HG02870 (cell line): ENCODE results near the gene SH3TC1.

Experiments used
- ATAC-seq: cut with Tn5 transposase; IDR thresholded peaks from one replicate; pipeline ENCODE4 v1.9.1; 2021; ENCODE audit warnings: mild to moderate bottlenecking, moderate library complexity; ENCODE audit not compliant: unreplicated experiment

The SH3TC1 gene

DNA sequence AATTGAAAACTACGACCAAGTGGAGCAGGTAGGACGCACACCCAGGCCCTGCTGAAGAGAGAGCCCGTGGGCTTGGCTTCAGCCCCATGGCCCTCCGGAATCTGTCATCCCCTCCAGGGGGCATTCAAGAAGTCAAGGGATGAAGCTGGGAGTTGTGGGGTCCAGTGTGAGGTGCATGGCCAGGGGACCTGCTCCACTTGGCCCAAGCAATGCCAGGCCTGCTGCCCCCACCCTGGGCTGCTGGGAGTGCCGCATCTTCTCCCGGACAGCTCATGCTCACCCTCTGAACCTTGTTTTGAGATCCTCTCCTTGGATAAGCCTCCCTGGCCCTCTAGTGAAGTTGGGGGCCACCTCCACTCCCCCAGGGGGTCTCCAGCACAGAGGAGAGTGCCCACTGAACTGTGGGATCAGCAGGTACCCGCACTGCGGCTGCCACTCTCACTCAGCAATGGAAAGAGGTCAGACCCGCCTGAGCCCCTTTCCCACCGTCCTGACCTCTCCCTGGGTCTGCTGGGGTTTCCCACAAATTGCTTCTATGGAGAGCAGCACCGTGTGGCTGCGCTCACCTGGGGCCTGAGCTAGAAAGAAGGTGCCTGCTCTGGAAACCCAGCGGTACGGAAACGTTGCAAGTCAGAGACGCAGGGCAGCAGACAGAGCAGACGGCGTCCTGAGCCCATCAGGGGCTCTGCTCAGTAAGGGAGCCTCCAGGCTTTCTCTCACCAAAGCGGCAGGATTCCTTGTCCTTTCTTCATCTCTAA is 35.5 kb upstream of the SH3TC1 start:
- ATAC-seq: no peak

DNA sequence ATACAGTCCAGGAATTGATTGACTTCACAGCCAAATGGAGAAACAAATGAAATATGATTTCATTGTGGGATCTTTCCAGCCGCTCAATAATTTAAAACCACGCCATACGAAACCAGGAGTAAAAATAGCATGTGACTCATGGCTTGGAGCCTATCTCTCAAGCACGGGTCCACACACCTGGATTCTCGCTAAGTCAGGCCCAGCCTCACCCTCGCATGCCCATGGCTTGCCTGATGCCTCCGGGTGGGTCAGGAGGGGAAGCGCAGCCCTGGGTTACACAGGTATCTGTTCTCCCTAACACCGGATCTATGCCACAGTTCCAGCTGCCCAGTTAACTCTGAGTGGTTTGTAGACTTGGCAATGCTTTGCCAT is 34.9 kb upstream of the SH3TC1 start:
- ATAC-seq: no peak

DNA sequence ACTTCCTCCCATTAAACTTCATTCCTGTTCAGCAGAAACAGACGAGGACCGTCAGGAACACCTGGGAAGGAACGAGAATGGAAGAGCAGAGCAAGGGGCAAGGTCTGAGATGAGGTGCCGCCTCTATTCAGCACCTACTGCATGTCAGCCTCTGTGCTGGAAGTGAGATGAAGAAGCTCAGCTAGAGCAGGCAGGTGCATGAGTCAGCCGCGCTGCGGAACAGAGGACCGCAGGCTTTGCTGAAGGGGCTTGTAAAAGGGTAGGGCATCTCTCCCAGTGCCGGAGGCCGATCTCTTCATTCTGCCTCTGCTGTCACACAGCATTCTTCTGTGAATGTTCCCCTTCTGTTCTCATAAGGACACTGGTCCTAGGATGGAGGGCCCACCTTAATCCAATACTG is 34.4 kb upstream of the SH3TC1 start:
- no peak for ATAC-seq

DNA sequence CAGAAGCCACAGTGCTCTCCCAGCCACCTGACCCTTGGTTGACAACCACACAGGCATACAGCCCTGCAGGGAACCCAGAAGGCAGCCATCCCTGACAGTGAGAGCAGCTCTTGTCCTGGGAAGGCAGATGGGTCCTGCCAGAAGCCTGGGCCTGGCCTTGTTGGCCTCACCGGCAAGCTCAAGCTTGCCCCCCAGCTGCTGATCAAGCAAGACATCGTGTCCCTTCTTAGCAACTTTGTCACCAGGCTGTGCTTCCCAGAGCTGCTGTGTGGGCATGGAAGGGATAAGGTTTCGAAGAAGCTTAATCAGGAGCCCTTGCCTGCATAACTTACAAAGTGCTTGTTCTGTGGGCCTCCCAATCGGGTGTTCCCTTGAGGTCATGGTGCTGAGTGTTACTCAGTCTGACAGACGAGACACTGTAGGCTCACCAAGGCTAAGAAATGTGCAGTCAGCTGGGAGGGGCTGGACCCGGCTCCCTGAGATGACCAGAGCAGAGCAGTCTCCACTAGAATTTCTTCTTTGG is 33.7 kb upstream of the SH3TC1 start:
- ATAC-seq: no peak

DNA sequence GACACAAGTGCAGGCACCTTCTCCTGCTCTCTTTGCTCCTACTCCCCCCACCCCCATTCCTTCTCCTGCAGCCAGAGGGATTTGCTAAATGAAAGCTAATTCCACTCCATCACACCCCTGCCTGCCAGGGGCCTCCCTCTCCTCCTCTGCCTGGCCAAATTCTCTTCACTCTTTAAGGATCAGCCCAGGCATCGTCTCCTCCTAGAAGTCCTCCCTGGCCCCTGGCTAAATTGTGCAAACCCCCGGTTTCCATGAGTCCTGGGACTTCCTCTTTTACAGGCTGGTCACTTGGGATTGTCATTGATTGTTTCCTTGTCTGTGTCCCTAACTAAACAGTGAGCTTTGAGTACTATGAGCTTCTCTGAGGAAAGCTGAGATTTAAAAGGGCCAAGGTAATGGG is 31.8 kb upstream of the SH3TC1 start:
- ATAC-seq: no peak

DNA sequence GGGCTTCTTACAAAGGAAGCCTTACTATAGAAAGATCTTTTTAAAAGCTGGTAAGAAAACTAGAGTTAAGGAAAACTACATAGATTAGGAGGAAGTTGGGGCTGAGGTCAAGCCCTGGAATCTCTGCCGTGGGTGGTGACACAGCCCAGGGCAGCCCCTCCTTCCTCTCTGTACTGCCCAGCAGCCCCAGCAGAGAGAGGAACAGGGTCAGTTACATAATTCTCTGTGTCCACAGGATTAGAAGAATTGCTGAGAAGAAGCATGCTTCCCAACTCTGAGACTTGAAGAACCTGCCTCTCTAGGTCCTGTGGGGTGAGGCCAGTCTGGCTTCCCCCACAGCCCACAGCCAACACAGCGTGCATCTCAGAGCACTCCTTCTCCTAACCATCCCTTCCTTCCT is 31.3 kb upstream of the SH3TC1 start:
- ATAC-seq: no peak

DNA sequence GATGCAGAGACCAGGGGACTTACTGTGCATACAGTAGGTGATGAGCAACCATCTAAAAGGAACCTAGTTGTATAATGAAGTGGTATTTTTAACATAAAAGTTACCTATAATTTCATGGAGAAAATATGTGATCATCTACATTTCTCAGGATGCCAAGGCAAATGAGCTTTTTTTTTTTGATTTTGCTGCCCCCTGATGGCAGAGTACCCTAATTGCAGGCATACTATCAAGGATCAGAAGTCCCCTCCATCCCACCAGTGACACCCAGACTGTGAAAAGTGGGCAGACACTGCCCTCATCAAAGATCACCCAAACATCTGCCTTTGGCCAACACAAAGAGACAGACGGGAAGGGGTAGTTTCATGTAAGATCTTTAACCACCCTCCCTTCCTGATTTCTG is 30.9 kb upstream of the SH3TC1 start:
- no peak for ATAC-seq

DNA sequence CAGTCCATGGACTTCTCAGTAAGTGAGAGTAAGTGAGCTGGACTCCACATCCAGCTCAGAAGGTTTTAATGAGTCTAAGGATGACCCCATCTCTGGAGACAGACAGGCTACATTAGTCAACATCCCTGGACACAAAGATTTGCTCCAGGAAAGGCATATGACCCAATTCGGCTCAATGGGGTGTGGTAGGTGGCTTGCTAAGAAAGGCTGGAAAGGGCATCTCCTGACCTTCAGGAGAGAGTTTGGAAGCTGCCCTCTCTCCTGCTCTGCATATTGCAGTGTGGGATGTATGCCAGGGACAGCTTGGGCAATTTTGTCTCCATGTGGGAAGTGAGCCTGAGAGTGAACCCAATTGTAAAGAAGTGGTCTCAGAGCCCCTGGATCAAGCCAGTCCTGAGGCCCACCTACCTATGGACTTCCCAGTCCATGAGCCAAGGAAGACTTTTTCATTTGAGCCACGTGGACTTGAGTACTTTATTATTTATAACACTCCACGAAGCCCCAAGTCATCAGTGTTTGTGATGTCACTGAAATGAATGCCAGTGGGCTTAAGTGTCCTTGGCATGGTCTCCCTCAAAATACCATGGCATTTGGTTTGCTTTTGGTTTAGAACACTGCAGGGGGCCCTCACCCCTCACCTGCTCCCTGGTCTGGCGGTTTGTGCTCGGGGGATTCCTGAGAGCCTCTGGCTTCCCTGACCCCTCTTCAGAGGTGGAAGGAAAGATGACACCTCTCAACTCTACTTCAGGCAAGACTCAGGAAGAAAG is 30.1 kb upstream of the SH3TC1 start:
- no peak for ATAC-seq

DNA sequence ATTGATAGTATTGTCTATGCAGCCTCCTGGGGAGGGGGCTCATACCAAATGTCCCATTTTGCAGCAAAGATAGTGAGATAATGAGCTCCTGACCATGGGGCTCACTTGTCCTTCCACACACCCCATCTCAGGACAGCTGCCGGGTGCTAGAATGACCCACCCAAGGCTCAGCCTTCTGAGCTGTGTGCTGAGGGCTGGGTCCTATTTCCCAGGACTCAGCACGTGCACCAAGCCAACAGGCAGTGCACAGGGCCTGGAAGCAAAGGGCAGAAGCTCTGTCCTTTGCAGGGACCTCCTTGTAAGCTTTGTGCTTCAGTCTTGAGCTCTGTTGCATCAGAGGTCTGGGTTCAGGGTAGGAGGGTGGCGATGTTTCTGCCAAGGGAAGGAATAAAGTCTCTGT is 29.3 kb upstream of the SH3TC1 start:
- ATAC-seq: no peak

DNA sequence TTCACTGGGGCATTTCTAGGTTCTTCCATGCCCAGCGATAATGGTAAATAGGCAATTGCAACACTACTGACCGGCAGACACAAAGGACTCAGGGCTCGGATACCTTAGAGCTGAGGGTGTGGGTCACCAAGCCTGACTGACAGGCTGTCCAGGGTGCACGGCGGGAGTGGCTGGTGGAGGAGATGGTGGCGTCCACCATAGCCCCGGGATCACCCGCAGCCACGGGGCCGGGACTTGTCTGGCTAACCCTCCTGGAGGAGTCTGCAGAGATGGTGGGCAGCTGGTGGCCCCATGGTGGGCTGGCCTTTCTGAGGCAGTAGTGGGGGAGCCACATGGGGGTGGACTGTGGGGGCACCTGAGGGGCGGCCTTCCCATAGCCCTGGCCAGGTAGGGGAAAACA is 28.7 kb upstream of the SH3TC1 start:
- no peak for ATAC-seq

DNA sequence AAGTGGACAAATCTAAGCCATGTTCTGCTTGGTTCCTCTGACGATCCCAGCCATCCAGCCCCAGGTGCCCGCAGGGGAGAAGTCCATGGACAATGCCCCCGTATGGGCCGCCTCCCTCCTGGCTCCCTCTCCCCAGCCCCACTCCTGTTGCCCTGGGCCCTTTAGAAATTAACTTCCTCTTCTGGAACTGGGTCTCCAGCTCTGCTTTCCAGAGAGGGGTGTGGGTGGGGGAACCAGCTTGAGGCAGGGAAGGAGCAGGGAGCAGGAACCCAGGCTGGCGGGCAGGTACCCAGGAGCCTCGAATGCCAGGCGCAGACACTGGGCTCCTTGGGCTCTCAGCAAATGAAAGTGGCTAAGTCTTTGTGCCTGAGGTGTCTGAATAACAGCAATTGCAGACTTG is 27.8 kb upstream of the SH3TC1 start:
- ATAC-seq: no peak

DNA sequence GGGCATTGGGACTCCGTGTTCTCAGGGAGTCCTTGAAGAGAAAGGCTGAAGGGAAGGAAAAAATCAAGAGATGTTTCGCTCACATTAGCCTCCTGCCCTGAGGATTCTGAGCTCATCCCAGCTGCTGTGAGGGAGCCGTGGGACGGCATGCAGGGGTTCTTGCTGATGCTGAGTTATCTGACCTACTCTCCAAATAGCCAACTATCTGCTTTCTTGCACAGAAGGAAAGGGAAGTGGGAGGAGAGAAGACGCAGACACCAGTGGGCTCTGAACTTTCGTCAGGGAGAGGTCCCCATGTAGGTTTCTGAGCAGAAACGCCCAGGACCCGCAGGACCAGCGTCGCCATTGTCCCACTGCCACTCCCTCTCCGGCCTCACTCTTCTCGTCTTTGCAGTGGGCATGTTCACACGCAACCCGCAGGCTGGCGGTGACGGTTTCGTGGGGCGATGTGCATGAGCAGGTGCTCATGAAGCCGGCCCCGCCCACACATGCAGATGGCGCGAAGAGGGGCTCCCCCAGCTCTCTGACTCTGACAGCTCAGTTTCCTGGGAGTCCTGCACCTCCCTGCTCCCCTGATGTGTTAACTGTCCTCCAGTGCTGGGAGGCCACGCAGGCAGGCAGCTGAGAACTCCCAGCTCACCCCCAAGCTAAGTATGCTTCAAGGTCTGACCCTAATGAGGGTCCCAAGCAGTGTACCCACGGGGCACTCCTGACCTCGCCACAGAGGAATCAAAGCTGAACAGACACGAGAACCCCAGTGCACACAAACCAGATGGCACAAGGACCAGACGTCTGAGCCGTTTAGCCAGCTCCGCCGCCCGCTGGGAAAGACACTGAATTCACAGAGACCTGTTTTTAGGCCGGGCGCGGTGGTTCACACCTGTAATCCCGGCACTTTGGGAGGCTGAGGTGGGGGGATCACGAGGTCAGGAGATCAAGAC is 26.8 kb upstream of the SH3TC1 start:
- peak; percentile 80 for ATAC-seq

DNA sequence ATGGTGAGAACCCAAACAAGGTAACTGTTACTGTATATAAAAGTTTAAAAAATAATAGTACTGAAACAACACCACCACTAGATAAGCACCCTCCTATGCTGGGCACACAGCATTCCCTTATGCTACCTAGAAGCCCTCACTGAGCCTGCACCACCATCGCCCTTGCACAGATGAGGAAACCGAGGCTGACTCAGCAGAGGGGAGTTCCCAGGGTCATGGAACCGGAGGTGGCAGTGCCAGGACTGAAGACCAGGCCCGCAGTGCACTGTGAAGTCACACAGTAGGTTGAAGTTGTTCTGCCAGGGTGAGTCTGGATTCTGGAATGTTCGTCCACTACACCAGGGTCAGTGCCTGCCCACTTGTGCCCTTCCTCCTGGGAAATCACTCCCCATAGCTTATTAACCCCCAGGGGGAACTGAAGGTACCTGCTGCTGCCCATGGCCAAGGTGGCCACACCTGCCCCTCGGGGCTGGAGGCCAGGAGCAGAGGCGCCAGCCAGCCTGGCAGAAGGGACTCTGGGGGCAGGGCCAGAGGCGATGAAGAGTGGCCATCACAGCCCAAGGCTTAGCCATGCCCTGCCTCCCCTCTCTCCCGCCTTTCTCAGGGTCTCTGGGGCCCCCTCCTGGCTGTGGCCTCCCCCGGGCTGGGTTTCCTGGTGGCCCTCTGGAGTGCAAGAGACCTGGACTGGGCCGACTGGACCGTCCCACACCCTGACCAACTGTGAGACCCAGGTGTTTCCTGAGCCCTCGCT is 25.4 kb upstream of the SH3TC1 start:
- ATAC-seq: no peak

DNA sequence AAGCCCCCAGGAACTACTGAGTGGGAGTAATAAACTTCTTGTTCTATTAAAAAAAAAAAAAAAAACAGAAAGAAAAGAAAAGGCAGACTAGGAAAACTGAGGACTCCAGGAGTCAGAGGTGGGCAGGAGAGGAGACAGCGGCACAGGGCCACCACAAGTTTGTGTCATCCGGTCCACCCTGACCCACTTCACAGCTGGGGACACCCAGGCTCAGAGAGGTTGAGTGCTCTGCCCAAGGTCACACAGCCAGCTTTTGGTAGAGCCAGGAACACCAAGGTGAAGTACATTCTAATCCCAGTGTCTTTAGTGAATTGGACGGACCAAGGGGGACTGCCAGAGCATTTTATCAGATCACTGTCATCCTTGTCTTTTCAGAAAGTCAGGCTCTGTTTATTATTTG is 24.1 kb upstream of the SH3TC1 start:
- ATAC-seq: no peak

DNA sequence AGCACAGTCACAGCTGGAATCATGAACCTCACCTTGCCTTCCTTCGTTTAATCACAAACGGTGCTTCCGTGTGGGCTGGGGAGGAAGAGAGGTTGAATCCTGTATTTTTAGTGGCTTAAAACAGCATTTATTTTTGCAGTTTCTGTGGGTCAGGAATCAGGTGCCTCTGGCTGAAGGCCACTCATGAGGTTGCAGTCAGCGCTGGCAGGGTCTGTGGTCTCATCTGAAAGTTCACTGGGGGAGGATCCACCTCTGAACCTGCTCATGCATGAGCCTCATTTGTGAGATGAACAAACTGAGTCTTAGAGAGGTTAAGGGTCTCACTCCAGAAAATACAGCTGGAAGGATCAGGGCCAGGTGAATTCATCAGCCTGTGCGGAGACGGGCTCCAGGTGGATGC is 23.4 kb upstream of the SH3TC1 start:
- ATAC-seq: no peak

DNA sequence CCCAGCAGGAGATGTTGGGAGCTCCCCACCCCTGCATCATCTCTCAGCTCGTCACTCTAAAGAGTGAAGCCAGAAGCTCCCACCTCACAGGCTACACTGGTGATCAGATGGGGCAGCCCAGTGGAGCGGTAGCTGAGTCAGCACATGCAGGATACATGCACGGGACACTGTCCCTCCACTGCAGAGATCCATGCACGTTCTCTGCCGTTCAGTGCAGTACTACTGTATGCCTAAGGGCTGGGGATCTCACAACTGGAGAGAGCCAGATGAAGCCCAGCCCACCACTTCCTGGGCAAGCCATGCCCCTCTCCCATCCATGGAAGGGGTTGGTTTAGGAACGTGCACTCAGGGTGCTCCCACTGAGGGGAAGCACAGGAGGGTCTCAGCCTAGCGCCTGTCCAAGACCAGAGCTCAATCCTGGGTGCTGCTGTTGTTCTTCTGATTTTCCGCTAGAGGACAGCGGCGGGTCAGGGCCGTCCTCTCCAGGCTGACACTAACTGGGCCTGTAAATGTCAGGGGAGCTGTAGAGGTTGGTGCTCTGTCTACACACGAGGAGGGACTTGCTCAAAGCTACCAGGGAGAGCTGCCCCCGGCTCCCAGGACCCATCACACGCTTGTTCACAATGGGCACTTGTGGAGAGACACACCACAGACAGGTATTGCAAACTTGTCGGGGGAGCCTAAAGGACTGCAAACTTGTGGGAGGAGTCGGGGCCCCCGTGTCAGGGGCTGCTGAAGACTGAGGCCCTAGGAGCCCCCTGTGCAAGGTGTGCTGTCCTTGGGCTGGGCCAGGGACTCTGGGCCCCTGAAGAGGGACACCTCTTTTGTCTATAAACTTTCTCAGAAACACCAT is 22.3 kb upstream of the SH3TC1 start:
- peak; percentile 54 for ATAC-seq

DNA sequence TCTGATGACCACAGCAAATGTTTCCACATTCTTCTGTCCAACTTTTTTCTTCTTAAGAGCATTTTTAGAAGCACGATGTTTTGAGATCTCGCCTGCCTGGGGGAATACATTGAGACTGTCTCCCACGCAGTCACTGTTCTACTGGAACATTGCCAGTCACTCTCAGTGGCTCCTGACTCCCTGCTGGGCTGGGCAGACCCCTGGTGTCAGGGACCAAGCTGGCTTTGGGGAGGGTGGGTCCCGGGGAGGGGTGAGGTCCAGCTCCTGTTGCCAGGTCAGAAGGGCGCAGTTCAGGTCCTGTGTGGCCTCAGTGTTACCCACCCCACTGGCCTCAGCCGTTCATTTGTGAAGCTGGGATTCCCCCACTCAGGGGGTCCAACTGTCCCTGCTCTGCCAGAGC is 21.5 kb upstream of the SH3TC1 start:
- no peak for ATAC-seq

DNA sequence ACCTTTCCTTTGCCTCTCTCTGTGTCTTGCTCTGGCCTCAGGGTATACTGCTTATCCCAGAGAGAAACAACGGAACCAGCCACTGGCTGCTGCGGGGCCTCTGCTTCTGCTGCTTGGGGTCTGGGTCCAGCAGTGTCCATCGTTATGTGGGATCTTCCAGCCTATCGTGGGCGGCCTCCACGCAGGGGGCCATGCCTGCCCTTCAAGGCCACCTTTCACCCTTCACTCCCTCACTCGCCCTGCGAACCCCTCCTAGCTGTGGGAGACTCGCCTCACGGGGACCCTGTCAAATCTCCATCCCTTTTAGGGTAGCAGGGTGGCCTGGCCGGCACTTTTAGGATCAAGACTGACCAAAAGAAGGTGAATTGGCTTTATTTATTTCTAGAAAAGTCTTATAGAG is 21.1 kb upstream of the SH3TC1 start:
- no peak for ATAC-seq

DNA sequence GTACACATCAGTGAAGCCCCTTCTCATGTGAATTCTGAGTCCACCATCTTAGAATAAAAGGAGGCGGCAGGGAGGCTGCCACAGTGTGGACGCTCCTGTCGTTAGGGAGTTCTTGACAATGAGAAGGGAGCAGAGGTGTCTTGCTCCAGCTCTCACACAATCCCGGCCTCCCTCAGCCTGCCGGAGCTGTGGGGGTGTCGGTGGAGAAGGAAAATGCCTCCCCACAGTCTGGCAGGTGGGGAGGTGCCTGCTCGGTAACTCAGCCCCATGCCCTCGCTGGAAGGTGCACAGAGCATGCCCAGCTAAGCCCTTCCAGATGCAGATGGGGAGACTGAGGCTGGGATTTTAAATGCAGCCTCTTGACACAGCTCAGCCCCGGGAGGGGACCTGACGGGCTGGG is 20.0 kb upstream of the SH3TC1 start:
- no peak for ATAC-seq

DNA sequence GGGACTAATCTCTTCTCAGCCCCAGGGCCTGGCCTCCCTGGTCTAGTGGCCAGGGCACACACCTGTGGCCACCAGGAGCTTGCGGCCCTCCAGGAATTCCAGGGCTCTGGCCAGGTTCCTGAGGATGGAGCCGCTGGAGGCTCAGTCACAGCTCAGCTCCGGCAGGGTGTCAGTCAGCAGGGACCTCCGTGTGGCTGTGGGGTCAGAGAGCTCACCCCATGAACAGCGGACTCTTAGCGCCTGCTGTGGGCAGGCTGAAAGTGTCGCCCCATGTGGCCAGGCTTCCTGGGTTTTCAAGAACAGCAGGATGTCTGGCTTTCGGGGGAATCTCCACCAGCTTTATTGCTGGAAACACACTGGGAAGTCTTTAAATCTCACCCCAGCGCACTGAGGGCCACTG is 19.3 kb upstream of the SH3TC1 start:
- ATAC-seq: no peak
